Endodermal cell (in vitro differentiated cells): ENCODE measurements around the gene SIK2. TPM values are rescaled to one million over a fixed set of nuclear protein-coding genes. Genes with fewer than 3 reads are reported as not detected.

Source experiments
- DNase-seq: peaks from one replicate; pipeline ENCODE4 v3.0.0-alpha.2; 2017
- H3K27ac ChIP-seq: 2 replicates; pipeline ENCODE4 v1.5.1; 2013; ENCODE audit warnings: mild to moderate bottlenecking, low read depth, low read length, moderate library complexity
- H3K27me3 ChIP-seq: 2 replicates; pipeline ENCODE4 v1.6.1; 2013; ENCODE audit warnings: mild to moderate bottlenecking, low read length, moderate library complexity; ENCODE audit not compliant: insufficient read depth, control insufficient read depth, poor library complexity, severe bottlenecking
- H3K36me3 ChIP-seq: 2 replicates; pipeline ENCODE4 v1.7.0; 2013; ENCODE audit warnings: mild to moderate bottlenecking, low read length, moderate library complexity; ENCODE audit not compliant: control insufficient read depth, insufficient read depth
- H3K4me1 ChIP-seq: one replicate; pipeline ENCODE4 v1.7.0; 2013; ENCODE audit warnings: low read length; ENCODE audit not compliant: control insufficient read depth, insufficient read depth
- H3K4me3 ChIP-seq: 2 replicates; pipeline ENCODE4 v1.5.1; 2013; ENCODE audit warnings: mild to moderate bottlenecking, low read length, moderate library complexity
- H3K9ac ChIP-seq: 2 replicates; pipeline ENCODE4 v1.6.1; 2013; ENCODE audit warnings: mild to moderate bottlenecking, low read length, moderate library complexity; ENCODE audit not compliant: poor library complexity, severe bottlenecking; ENCODE audit errors: extremely low read depth
- H3K9me3 ChIP-seq: 2 replicates; pipeline ENCODE4 v1.6.1; 2013; ENCODE audit warnings: mild to moderate bottlenecking, low read length, moderate library complexity; ENCODE audit not compliant: control insufficient read depth
- H3K27ac Mint-ChIP-seq: 2 replicates; pipeline ENCODE4 v1.8.0; 2020; ENCODE audit warnings: mixed read lengths
- H3K27me3 Mint-ChIP-seq: 2 replicates; pipeline ENCODE4 v1.8.0; 2021; ENCODE audit warnings: mild to moderate bottlenecking, mixed read lengths; ENCODE audit not compliant: insufficient read depth
- H3K36me3 Mint-ChIP-seq: 2 replicates; pipeline ENCODE4 v1.8.0; 2020; ENCODE audit warnings: low read depth, mixed read lengths
- H3K4me1 Mint-ChIP-seq: 2 replicates; pipeline ENCODE4 v1.8.0; 2020; ENCODE audit warnings: mixed read lengths
- H3K4me3 Mint-ChIP-seq: 2 replicates; pipeline ENCODE4 v1.8.0; 2020; ENCODE audit warnings: mild to moderate bottlenecking, moderate library complexity, mixed read lengths
- H3K9me3 Mint-ChIP-seq: 2 replicates; pipeline ENCODE4 v1.8.0; 2020; ENCODE audit warnings: mild to moderate bottlenecking, mixed read lengths
- WGBS, 2 experiments: methylation state at CpG; one replicate each; pipeline versions ENCODE4 v1.1.5 to v1.1.7; 2013; ENCODE audit warnings: missing lambda C conversion rate in 2 of 2, mixed read lengths in 1 of 2; ENCODE audit not compliant: insufficient coverage in 1 of 2, insufficient read length in 1 of 2; 5-methylcytosine and 5-hydroxymethylcytosine counted together
- total RNA-seq, 2 donors: library from RNA; stranded (reverse); fragmentation: NEBNext Ultra II Directional in 1 of 2; extraction: Animal tissue kit (Norgen Biotek cat#: 25700) in 1 of 2; gene quantifications; 2 replicates in 1 of 2; 3 replicates in 1 of 2; pipeline ENCODE4 v1.2.1, GENCODE V29; 2021
- TF ChIP-seq, protein P1 (sequence below): fragments of 200-600 bp; sonication (generic); conservative IDR thresholded peaks from 2 replicates; pipeline ENCODE4 v1.5.0; 2021; ENCODE audit warnings: antibody characterized with exemption, mild to moderate bottlenecking

The SIK2 gene
- total RNA-seq, 2 donors from 2014 or later: 13.2 to 13.4 TPM

DNA sequence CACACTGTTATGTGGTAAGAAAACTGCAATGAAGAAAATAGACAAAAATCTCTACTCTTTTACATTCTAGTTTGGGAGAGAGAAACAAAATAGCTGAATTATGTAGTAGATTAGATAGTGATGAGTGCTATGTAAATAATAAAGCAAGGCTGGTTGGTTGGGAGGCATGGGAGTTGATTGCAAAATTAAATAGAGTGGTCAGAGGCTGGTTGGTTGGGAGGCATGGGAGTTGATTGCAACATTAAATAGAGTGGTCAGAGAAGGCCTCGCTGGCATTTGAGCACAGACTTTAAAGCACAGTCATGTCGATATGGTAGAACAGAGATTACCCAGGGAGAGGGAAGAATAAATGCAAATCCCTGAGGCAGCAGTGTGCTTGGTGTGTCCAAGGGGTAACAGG is 22.4 kb downstream of the SIK2 start:
- H3K27me3 Mint-ChIP-seq: no peaks in the 10 kb centered on the region
- H3K4me1 Mint-ChIP-seq: peaks cover 9% of the 10 kb centered on the region
- DNase-seq: no peak
- peaks cover 33% of the 10 kb centered on the region for H3K36me3 Mint-ChIP-seq
- H3K27me3 ChIP-seq: no peaks in the 10 kb centered on the region
- H3K27ac ChIP-seq: no peak overlapping the region
- H3K9ac ChIP-seq: no peak overlapping the region
- TF ChIP-seq, protein P1, sequence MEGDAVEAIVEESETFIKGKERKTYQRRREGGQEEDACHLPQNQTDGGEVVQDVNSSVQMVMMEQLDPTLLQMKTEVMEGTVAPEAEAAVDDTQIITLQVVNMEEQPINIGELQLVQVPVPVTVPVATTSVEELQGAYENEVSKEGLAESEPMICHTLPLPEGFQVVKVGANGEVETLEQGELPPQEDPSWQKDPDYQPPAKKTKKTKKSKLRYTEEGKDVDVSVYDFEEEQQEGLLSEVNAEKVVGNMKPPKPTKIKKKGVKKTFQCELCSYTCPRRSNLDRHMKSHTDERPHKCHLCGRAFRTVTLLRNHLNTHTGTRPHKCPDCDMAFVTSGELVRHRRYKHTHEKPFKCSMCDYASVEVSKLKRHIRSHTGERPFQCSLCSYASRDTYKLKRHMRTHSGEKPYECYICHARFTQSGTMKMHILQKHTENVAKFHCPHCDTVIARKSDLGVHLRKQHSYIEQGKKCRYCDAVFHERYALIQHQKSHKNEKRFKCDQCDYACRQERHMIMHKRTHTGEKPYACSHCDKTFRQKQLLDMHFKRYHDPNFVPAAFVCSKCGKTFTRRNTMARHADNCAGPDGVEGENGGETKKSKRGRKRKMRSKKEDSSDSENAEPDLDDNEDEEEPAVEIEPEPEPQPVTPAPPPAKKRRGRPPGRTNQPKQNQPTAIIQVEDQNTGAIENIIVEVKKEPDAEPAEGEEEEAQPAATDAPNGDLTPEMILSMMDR: no peak
- H3K9me3 Mint-ChIP-seq: no peaks in the 10 kb centered on the region
- H3K4me3 ChIP-seq: no peak overlapping the region
- peaks cover 36% of the 10 kb centered on the region for H3K36me3 ChIP-seq
- peaks cover 10% of the 10 kb centered on the region for H3K9me3 ChIP-seq
- H3K4me1 ChIP-seq: no peaks in the 10 kb centered on the region
- no peak overlapping the region for H3K4me3 Mint-ChIP-seq
- WGBS, 2 experiments: 92 to 100% methylated on average over 2 of the region's 2 CpGs
- no peak overlapping the region for H3K27ac Mint-ChIP-seq

DNA sequence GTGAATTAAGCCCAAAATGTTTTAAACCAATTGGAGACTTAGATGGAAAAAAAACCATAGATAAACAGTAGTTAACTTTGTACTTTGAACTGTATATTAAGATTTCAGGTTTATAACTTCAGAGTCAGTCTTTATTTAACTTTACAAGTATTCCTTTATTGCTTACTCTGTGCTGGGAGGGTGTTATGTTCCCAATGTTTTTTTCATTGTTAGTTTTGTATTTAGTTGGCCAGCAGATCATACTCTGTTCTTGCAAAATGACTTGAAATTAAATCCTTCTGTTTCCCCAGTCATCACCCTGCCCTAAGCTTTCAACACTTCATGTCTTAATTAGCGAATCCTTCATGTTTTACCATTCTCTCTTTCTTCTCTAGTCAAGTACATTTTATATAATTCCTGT is 25.3 kb downstream of the SIK2 start:
- H3K36me3 Mint-ChIP-seq: peaks cover 19% of the 10 kb centered on the region
- no peak for DNase-seq
- H3K4me3 Mint-ChIP-seq: no peak overlapping the region
- H3K9me3 Mint-ChIP-seq: no peaks in the 10 kb centered on the region
- 92% methylated on average over 1 of the region's 1 CpG; no CpG with 5 or more reads in 1 of the 2 experiments for WGBS, 2 experiments
- TF ChIP-seq, protein P1: no peak
- Histone ChIP-seq H3K4me1 (no peaks in the 10 kb centered on the region), H3K36me3 (peaks cover 16% of the 10 kb centered on the region), H3K27me3 (no peaks in the 10 kb centered on the region), H3K27ac (no peak overlapping the region), H3K9me3 (peaks cover 2% of the 10 kb centered on the region), H3K9ac (no peak overlapping the region), H3K4me3 (no peak overlapping the region)
- peaks cover 9% of the 10 kb centered on the region for H3K4me1 Mint-ChIP-seq
- no peaks in the 10 kb centered on the region for H3K27me3 Mint-ChIP-seq
- H3K27ac Mint-ChIP-seq: no peak overlapping the region

DNA sequence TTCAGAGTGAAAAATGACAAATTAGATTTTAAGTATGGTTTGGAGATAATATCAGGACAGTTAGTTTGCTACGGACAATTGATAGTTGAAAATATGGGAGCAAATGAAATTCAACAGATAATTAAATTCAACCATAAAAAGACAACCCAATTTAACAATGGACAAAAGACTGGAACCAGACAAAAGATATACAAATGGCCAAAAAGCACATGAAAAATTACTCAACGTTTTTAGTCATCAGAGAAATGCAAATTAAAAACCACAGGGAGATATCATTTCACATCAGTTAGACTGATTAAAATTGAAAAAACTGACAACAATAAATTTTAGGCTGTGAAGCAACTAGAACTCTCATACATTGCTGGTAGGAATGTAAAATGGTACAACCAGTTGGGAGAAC is 27.2 kb downstream of the SIK2 start:
- Mint-ChIP-seq H3K4me3 (no peak overlapping the region), H3K36me3 (peaks cover 9% of the 10 kb centered on the region), H3K27me3 (no peaks in the 10 kb centered on the region), H3K4me1 (peaks cover 19% of the 10 kb centered on the region), H3K27ac (no peak overlapping the region), H3K9me3 (no peaks in the 10 kb centered on the region)
- no peak overlapping the region for H3K27ac ChIP-seq
- TF ChIP-seq, protein P1: no peak
- WGBS, 2 experiments: 81% methylated on average over 1 of the region's 2 CpGs; no CpG with 5 or more reads in 1 of the 2 experiments
- no peak overlapping the region for H3K9ac ChIP-seq
- DNase-seq: no peak
- no peaks in the 10 kb centered on the region for H3K27me3 ChIP-seq
- no peak overlapping the region for H3K4me3 ChIP-seq
- H3K36me3 ChIP-seq: peaks cover 9% of the 10 kb centered on the region
- peaks cover 4% of the 10 kb centered on the region for H3K4me1 ChIP-seq
- H3K9me3 ChIP-seq: no peaks in the 10 kb centered on the region
